Right cardiac atrium (tissue), 5 donors: ENCODE measurements around the gene CHPT1. TPM values are rescaled to one million over a fixed set of nuclear protein-coding genes. Genes with fewer than 3 reads are reported as not detected.

Experiments used
- ATAC-seq, 2 donors: fragments of 200-7000 bp; cut with Tn5 transposase; one replicate each; pipeline versions ENCODE4 v1.8.0 to v1.9.1; 2020; ENCODE audit warnings: moderate library complexity in 2 of 2, mild to moderate bottlenecking in 1 of 2
- DNase-seq, 3 donors: peaks; one replicate each; pipeline ENCODE4 v3.0.0-alpha.2; 2020
- H3K27ac ChIP-seq: one replicate; pipeline ENCODE4 v1.5.1; 2013; ENCODE audit warnings: mild to moderate bottlenecking, low read length, control low read depth, moderate library complexity
- H3K27me3 ChIP-seq: one replicate; pipeline ENCODE4 v1.6.1; 2013; ENCODE audit not compliant: control insufficient read depth, insufficient read depth
- H3K4me1 ChIP-seq: one replicate; pipeline ENCODE4 v1.6.1; 2013; ENCODE audit warnings: low read length; ENCODE audit not compliant: control insufficient read depth, insufficient read depth
- H3K4me3 ChIP-seq: one replicate; pipeline ENCODE4 v1.5.1; 2013; ENCODE audit warnings: low read length, control low read depth
- H3K9me3 ChIP-seq: one replicate; pipeline ENCODE4 v1.6.1; 2013; ENCODE audit warnings: low read length; ENCODE audit not compliant: control insufficient read depth
- WGBS: extraction: QIAGEN DNeasy Blood & Tissue Kit; methylation state at CpG from one replicate; pipeline ENCODE4 v1.1.7; 2013; 5-methylcytosine and 5-hydroxymethylcytosine counted together
- intact Hi-C, 4 donors: fragments of 100-400 bp; cut with DNase I; formaldehyde crosslinking; loops; one replicate each; pipeline versions ENCODE4 v1.11.0 to v1.14.0; 2022 to 2023
- polyA plus RNA-seq: library from polyadenylated mRNA; stranded (reverse); fragments of 200-250 nt; gene quantifications from one replicate; pipeline ENCODE4 v1.2.3, GENCODE V29; 2013
- total RNA-seq, 4 donors: library from RNA; stranded (reverse); fragmentation: NEBNext Ultra II Directional; extraction: Animal tissue kit (Norgen Biotek cat#: 25700); gene quantifications; one replicate each; pipeline ENCODE4 v1.2.1, GENCODE V29; 2021
- donor health status: healthy with polysubstance abuse.
- donor health status: DM: no; HTN: yes; CAD: no.
- donor health status: DM: no; HTN: no; CAD: no.
- donor health status: DM: no; HTN: yes; CAD: no; lungs with severe emphysema.
- donor health status: DM: yes; HTN: yes; CAD: no.

CHPT1 gene
- total and polyA plus RNA-seq, 5 donors = 148 to 182 (median 168) TPM

GRCh38 chr12:101743724-101744472 lies 46.5 kb downstream of the CHPT1 start:
- no peak overlapping the region for H3K4me3 ChIP-seq
- H3K27me3 ChIP-seq = no peaks in the 10 kb centered on the region
- H3K27ac ChIP-seq = no peak overlapping the region
- H3K4me1 ChIP-seq = no peaks in the 10 kb centered on the region
- peak in 1 of 3 donors; percentile 48 for DNase-seq
- intact Hi-C loops = no loop called here
- ATAC-seq = peak in 1 of 2 donors; percentile 36
- WGBS = 73% methylated on average over 10 of the region's 10 CpGs
- no peaks in the 10 kb centered on the region for H3K9me3 ChIP-seq

- ATAC-seq (no peak), DNase-seq (no peak)
- Histone ChIP-seq H3K4me1 (no peaks in the 10 kb centered on the region), H3K4me3 (no peak overlapping the region), H3K9me3 (no peaks in the 10 kb centered on the region), H3K27ac (no peak overlapping the region), H3K27me3 (no peaks in the 10 kb centered on the region)
- intact Hi-C loops = no loop called here
- WGBS = 87% methylated on average over 3 of the region's 3 CpGs
Measured at GRCh38 chr12:101745481-101745880, 48.0 kb downstream of the CHPT1 start.

- Histone ChIP-seq H3K9me3 (no peaks in the 10 kb centered on the region), H3K4me3 (no peak overlapping the region), H3K27ac (no peak overlapping the region), H3K4me1 (no peaks in the 10 kb centered on the region), H3K27me3 (no peaks in the 10 kb centered on the region)
- ATAC-seq (no peak), DNase-seq (no peak)
- WGBS = 77% methylated on average over 1 of the region's 1 CpG
- intact Hi-C loops = no loop called here
Measured at GRCh38 chr12:101746196-101746595, 48.8 kb downstream of the CHPT1 start.

GRCh38 chr12:101746661-101747060 lies 49.2 kb downstream of the CHPT1 start:
- intact Hi-C loops = no loop called here
- 76% methylated on average over 1 of the region's 1 CpG for WGBS
- no peaks in the 10 kb centered on the region for H3K27me3 ChIP-seq
- H3K4me1 ChIP-seq = no peaks in the 10 kb centered on the region
- no peak overlapping the region for H3K27ac ChIP-seq
- no peak overlapping the region for H3K4me3 ChIP-seq
- ATAC-seq (no peak), DNase-seq (no peak)
- H3K9me3 ChIP-seq = no peaks in the 10 kb centered on the region

- Histone ChIP-seq H3K27ac (no peak overlapping the region), H3K4me3 (no peak overlapping the region), H3K9me3 (no peaks in the 10 kb centered on the region), H3K27me3 (no peaks in the 10 kb centered on the region), H3K4me1 (no peaks in the 10 kb centered on the region)
- intact Hi-C loops = no loop called here
- 76% methylated on average over 1 of the region's 1 CpG for WGBS
- DNase-seq (no peak), ATAC-seq (peak in 1 of 2 donors; percentile 40)
Measured at GRCh38 chr12:101747697-101748096, 50.3 kb downstream of the CHPT1 start.

GRCh38 chr12:101748907-101749306 lies 51.5 kb downstream of the CHPT1 start:
- no peaks in the 10 kb centered on the region for H3K9me3 ChIP-seq
- H3K27me3 ChIP-seq = no peaks in the 10 kb centered on the region
- intact Hi-C loops = no loop called here
- ATAC-seq = no peak
- H3K4me1 ChIP-seq = no peaks in the 10 kb centered on the region
- 96% methylated on average over 1 of the region's 1 CpG for WGBS
- no peak overlapping the region for H3K27ac ChIP-seq
- H3K4me3 ChIP-seq = no peak overlapping the region
- no peak for DNase-seq

GRCh38 chr12:101749657-101750056 lies 52.2 kb downstream of the CHPT1 start:
- WGBS = 80% methylated on average over 4 of the region's 4 CpGs
- DNase-seq = no peak
- intact Hi-C loops = no loop called here

GRCh38 chr12:101750152-101750551 lies 52.7 kb downstream of the CHPT1 start:
- Histone ChIP-seq H3K4me1 (no peaks in the 10 kb centered on the region), H3K9me3 (no peaks in the 10 kb centered on the region), H3K4me3 (no peak overlapping the region), H3K27ac (no peak overlapping the region), H3K27me3 (no peaks in the 10 kb centered on the region)
- no peak for DNase-seq
- intact Hi-C loops = no loop called here
- no peak for ATAC-seq
- 91% methylated on average over 4 of the region's 4 CpGs for WGBS

More at GRCh38 chr12:101749657-101750056, 52.2 kb downstream of the CHPT1 start:
- H3K4me3 ChIP-seq = no peak overlapping the region
- no peaks in the 10 kb centered on the region for H3K9me3 ChIP-seq
- H3K4me1 ChIP-seq = no peaks in the 10 kb centered on the region
- peak in 1 of 2 donors; percentile 28 for ATAC-seq
- H3K27me3 ChIP-seq = no peaks in the 10 kb centered on the region
- no peak overlapping the region for H3K27ac ChIP-seq

GRCh38 chr12:101759396-101760047 lies 62.1 kb downstream of the CHPT1 start:
- Histone ChIP-seq H3K27me3 (no peaks in the 10 kb centered on the region), H3K9me3 (no peaks in the 10 kb centered on the region), H3K4me3 (no peak overlapping the region), H3K4me1 (peaks cover 2% of the 10 kb centered on the region), H3K27ac (no peak overlapping the region)
- intact Hi-C loops = no loop called here
- no peak for DNase-seq
- WGBS = 62% methylated on average over 5 of the region's 5 CpGs
- peak; percentile 32 to 33 for ATAC-seq

- intact Hi-C loops = no loop called here
- ATAC-seq (no peak), DNase-seq (no peak)
- Histone ChIP-seq H3K4me1 (peaks cover 2% of the 10 kb centered on the region), H3K9me3 (no peaks in the 10 kb centered on the region), H3K27ac (no peak overlapping the region), H3K27me3 (no peaks in the 10 kb centered on the region), H3K4me3 (no peak overlapping the region)
- 68% methylated on average over 5 of the region's 5 CpGs for WGBS
Measured at GRCh38 chr12:101761350-101761749, 63.9 kb downstream of the CHPT1 start.

GRCh38 chr12:101761781-101762180 lies 64.3 kb downstream of the CHPT1 start:
- Histone ChIP-seq H3K27ac (no peak overlapping the region), H3K4me3 (no peak overlapping the region), H3K4me1 (peaks cover 2% of the 10 kb centered on the region), H3K9me3 (no peaks in the 10 kb centered on the region), H3K27me3 (no peaks in the 10 kb centered on the region)
- intact Hi-C loops = no loop called here
- no peak for DNase-seq
- WGBS = 91% methylated on average over 4 of the region's 4 CpGs
- no peak for ATAC-seq
